ENCODE measurements around the gene WNK4. TPM values are rescaled to one million over a fixed set of nuclear protein-coding genes. Genes with fewer than 3 reads are reported as not detected.

The WNK4 gene
- total and polyA plus RNA-seq, 9 of the 15 experiments (the other 6 are each of a cell fraction or from before 2014, with no cell fraction given): 0.32 to 25.8 (median 4.5) TPM

GRCh38 chr17:42766124-42766523 is 14.3 kb upstream of the WNK4 start (continued):
- no peak for TF ChIP-seq ZBTB49 (CRISPR knock-in tag; IDR thresholded peaks at IDR 0.05; ENCODE audit: borderline replicate concordance)
- no peak for TF ChIP-seq PHTF2 (CRISPR knock-in tag; IDR thresholded peaks at IDR 0.05)
- TF ChIP-seq, protein P1, sequence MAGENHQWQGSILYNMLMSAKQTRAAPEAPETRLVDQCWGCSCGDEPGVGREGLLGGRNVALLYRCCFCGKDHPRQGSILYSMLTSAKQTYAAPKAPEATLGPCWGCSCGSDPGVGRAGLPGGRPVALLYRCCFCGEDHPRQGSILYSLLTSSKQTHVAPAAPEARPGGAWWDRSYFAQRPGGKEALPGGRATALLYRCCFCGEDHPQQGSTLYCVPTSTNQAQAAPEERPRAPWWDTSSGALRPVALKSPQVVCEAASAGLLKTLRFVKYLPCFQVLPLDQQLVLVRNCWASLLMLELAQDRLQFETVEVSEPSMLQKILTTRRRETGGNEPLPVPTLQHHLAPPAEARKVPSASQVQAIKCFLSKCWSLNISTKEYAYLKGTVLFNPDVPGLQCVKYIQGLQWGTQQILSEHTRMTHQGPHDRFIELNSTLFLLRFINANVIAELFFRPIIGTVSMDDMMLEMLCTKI (IDR thresholded peaks at IDR 0.05; ENCODE audit: partially characterized antibody): no peak
- no peak for TF ChIP-seq NCOA6 (IDR thresholded peaks at IDR 0.05)
- TF ChIP-seq RCOR1 (IDR thresholded peaks at IDR 0.05; ENCODE audit: borderline replicate concordance in 1 of 2, low read depth in 2 of 2, low read length in 2 of 2): no peak
- no peak for TF ChIP-seq SAFB (IDR thresholded peaks at IDR 0.05; ENCODE audit: borderline replicate concordance, low read depth, low read length)
- TF ChIP-seq ZEB2 (IDR thresholded peaks at IDR 0.05): no peak
- TF ChIP-seq HDGF (IDR thresholded peaks at IDR 0.05): no peak
- no peak for TF ChIP-seq BRD4 (IDR thresholded peaks at IDR 0.05)
- TF ChIP-seq BCL6 (CRISPR knock-in tag; IDR thresholded peaks at IDR 0.05): no peak

Data from K562 (cell line).